Fibroblast of the aortic adventitia (primary cell): ENCODE measurements around the gene SUSD4. TPM values are rescaled to one million over a fixed set of nuclear protein-coding genes. Genes with fewer than 3 reads are reported as not detected.
A peak's percentile ranks its signal among the peaks of the same experiment; 100 is the strongest.

Experiments
- DNase-seq: peaks from one replicate; pipeline ENCODE4 v3.0.0-alpha.2; 2010; ENCODE audit warnings: low read depth
- H3K4me3 ChIP-seq: 2 replicates; pipeline ENCODE4 v1.5.1; 2011; ENCODE audit warnings: low read depth, mild to moderate bottlenecking, control low read depth, low read length, moderate library complexity
- total RNA-seq: library from RNA; depleted of rRNA; stranded (reverse); fragments of >200 nt; gene quantifications from 2 replicates; pipeline ENCODE4 v1.2.3, GENCODE V29; 2012; ENCODE audit warnings: low replicate concordance
- TF ChIP-seq, protein P1 (sequence below): IDR thresholded peaks from 2 replicates; pipeline ENCODE4 v1.5.1; 2011; ENCODE audit warnings: mild to moderate bottlenecking, low read length, control low read depth, inconsistent platforms; ENCODE audit not compliant: insufficient read depth

Gene SUSD4
- total RNA-seq, 1 donor = 0.18 TPM

DNA sequence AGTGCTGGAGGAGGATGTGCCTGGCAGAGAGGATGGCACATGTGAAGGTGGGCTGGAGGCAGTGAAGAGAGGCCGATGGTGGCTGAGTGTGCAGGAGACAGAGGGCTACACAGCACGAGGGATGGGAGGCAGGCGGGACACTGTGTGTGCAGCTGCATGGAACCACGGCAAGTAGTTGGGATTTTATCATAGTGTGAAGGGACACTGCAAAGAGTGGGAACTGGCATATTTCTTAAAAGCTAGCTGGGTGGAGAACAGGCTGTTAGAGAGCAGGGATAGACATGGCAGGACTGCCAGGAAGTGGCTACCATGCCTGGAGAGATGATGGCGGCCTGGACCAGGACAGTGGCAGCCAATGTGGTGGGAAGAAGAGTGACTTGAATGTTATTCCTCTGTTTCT lies 118.6 kb downstream of the SUSD4 start:
- no peak overlapping the region for H3K4me3 ChIP-seq
- DNase-seq = no peak
- TF ChIP-seq, protein P1, sequence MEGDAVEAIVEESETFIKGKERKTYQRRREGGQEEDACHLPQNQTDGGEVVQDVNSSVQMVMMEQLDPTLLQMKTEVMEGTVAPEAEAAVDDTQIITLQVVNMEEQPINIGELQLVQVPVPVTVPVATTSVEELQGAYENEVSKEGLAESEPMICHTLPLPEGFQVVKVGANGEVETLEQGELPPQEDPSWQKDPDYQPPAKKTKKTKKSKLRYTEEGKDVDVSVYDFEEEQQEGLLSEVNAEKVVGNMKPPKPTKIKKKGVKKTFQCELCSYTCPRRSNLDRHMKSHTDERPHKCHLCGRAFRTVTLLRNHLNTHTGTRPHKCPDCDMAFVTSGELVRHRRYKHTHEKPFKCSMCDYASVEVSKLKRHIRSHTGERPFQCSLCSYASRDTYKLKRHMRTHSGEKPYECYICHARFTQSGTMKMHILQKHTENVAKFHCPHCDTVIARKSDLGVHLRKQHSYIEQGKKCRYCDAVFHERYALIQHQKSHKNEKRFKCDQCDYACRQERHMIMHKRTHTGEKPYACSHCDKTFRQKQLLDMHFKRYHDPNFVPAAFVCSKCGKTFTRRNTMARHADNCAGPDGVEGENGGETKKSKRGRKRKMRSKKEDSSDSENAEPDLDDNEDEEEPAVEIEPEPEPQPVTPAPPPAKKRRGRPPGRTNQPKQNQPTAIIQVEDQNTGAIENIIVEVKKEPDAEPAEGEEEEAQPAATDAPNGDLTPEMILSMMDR = no peak

DNA sequence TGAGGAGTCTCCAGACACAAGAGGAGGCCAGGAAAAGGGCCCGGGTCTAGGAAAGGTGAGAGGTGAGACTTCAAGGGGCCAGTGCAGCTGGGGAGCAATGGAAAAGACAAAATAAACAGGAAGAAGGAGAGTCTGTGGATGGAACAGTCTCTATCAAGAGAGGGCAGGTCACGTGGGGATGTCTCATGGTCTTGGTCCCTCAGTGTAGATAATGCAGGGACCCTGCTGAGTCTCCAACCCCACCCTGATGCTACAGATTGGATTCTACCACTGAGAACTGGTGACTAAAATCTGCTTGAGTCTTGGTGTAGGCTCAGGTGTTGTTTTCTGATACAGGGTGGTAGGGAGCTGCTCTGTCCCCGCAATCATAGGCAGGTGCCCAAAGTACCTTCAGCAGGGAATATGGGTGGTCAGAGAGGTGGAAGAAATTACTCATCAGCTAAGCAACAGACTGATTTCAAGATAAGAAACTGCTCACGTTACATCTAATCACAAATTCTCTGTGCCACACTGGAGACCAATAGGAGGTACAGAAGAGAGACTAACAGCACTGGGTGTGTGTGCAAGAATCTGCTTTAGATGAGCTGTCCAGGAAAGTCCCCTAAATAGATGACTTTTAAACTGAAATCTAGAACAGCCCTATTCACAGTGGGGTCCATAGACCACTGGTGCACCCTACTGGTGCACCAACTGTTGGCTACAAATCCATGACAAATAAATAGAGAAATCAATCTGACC lies 119.4 kb downstream of the SUSD4 start:
- peak; percentile 22 for DNase-seq
- TF ChIP-seq, protein P1 = no peak
- no peak overlapping the region for H3K4me3 ChIP-seq

DNA sequence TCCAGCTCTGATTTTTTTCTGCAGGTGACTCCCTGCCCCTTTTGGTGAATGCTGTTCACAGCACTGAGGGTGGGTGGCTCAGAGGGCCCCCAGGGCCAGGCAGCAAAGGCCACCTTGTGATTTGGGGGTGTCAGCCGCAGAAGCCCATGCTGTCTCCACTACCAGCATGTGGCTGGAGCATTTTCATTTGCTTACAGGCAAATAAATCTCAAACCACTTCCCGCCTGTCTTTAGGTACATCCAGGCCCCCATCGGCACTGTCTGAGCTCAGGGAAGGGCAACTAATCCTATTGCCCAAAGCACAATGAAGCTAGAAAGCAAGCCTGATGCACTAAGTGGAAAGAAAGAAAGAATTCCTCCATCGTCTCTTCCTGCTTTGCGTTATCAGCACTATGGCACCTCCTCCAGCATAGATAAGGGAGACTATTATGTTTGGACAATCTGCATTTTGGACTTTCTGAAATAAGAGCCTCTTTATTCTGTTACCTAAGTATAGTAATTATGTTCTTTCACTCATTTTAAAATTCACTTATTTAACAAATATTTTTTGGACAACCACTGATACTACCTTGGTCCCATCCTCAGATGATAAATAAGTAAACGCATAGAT lies 120.4 kb downstream of the SUSD4 start:
- TF ChIP-seq, protein P1 = no peak
- no peak overlapping the region for H3K4me3 ChIP-seq

DNA sequence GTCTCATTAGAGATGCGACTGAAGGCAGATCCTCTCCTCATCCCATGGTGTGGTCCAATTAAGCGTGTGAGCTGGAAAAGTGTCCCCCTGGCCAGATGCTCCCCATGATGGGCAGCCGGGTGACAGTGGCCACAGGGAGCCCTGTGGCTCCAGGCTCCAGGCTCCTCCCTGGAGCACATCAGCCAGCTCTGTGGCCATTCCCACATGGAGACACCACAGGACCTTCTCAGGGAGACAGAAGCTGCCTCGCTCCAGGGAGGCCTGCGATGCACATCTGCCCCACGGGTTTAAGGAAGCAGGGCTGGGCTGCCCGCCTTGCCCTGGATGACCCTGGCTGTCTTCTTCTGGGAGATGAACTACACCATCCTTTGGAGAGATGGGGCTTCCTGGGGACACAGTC lies 121.0 kb downstream of the SUSD4 start:
- TF ChIP-seq, protein P1 = no peak
- DNase-seq = no peak
- H3K4me3 ChIP-seq = no peak overlapping the region

More for the DNA sequence above, 120.4 kb downstream of the SUSD4 start:
- no peak for DNase-seq

DNA sequence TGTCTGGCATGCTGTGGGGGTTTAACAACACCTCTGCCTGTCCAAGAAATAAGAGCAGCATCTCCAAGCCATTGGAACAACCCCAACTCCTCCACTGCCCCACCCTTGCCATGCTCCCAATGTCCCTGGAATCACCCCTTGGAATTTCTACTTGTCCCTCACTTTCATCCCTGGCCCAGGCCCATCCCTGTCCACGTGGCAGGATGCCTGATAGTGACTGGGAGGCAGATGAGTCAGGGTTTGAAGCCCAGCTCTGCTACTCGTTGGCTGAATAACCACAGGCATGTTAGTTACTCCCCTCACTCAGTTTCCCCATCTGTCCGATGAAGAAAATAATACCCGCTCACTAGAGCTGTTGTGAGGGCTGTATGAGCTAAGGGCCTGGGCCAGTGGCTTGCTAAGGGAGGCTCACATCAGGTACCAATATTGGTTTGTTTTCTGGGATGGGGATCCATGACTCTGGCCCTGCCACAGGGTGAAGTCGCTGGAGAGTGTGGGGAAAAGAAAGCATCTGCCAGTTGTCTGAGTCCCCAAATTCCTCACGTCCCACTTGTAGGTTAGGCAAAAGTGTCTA lies 121.5 kb downstream of the SUSD4 start:
- H3K4me3 ChIP-seq = no peak overlapping the region
- peak; percentile 24 for DNase-seq
- TF ChIP-seq, protein P1 = no peak

DNA sequence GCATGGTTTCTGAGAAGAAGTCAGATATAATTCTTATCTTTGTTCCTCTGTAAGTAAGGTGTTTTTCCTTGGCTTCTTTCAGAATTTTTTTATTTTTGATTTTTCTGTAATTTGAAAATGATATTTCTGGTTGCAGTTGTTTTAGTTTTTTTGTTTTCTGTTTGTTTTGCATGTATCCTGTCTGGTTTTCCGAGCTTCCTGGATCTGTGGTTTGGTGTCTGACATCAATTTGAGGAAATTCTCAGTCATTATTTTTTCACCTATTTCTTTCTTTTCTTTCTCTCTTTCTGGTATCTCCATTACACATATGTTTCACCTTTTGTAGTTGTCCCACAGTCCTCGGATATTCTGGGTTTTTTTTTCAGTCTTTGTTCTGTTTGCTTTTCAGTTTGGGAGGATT lies 123.9 kb downstream of the SUSD4 start:
- TF ChIP-seq, protein P1 = no peak
- no peak for DNase-seq
- no peak overlapping the region for H3K4me3 ChIP-seq
